COR-L47 (cell line): Measurements from ENCODE around the gene RHBDD3.
A peak's percentile ranks its signal among the peaks of the same experiment; 100 is the strongest.

Experiments
- DNase-seq: peaks from one replicate; lab custom pipeline; 2025; lab: John Stamatoyannopoulos, UW

Gene RHBDD3

GRCh38 chr22:29306175-29306834, 38.5 kb upstream of the RHBDD3 start, which contains the start of gene GAS2L1:
Gene GAS2L1, plus strand, starts transcription at chr22:29306650. Its CDS starts 1,456 bp downstream, at chr22:29308106.
- DNase-seq: peak; percentile 68

- no peak for DNase-seq
Measured at GRCh38 chr22:29305836-29306174, 38.0 kb upstream of the RHBDD3 start.

GRCh38 chr22:29302681-29303465, 35.1 kb upstream of the RHBDD3 start:
- no peak for DNase-seq

- no peak for DNase-seq
Measured at GRCh38 chr22:29302402-29302680, 34.6 kb upstream of the RHBDD3 start.

GRCh38 chr22:29301716-29302401, 34.1 kb upstream of the RHBDD3 start:
- no peak for DNase-seq

- no peak for DNase-seq
Measured at GRCh38 chr22:29300807-29301601, 33.2 kb upstream of the RHBDD3 start.

- no peak for DNase-seq
Measured at GRCh38 chr22:29300467-29300806, 32.7 kb upstream of the RHBDD3 start.

GRCh38 chr22:29299136-29299900, 31.5 kb upstream of the RHBDD3 start:
- DNase-seq: no peak

- DNase-seq: no peak
Measured at GRCh38 chr22:29298641-29299040, 30.9 kb upstream of the RHBDD3 start.

GRCh38 chr22:29292379-29292778, 24.6 kb upstream of the RHBDD3 start:
- no peak for DNase-seq

GRCh38 chr22:29291215-29291614, 23.4 kb upstream of the RHBDD3 start:
- DNase-seq: no peak

GRCh38 chr22:29290061-29290460, 22.3 kb upstream of the RHBDD3 start:
- no peak for DNase-seq

GRCh38 chr22:29288837-29289236, 21.1 kb upstream of the RHBDD3 start:
- no peak for DNase-seq

GRCh38 chr22:29284196-29284595, 16.4 kb upstream of the RHBDD3 start:
- DNase-seq: no peak

GRCh38 chr22:29277927-29278326, 10.1 kb upstream of the RHBDD3 start:
- no peak for DNase-seq

GRCh38 chr22:29275819-29276565, 8.2 kb upstream of the RHBDD3 start:
- no peak for DNase-seq

GRCh38 chr22:29275167-29275566, 7.4 kb upstream of the RHBDD3 start:
- DNase-seq: no peak

GRCh38 chr22:29272624-29273023, 4.8 kb upstream of the RHBDD3 start:
- DNase-seq: no peak

- no peak for DNase-seq
Measured at GRCh38 chr22:29270475-29271271, 2.9 kb upstream of the RHBDD3 start.
